Stimulated activated CD8-positive, alpha-beta memory T cell treated with anti-CD3 and anti-CD28 coated beads, Interleukin-4, amount 100 ng/mL, for 4 hours (primary cell): Measurements from ENCODE around the gene DCAF11.

ENCODE experiments used
- DNase-seq, 2 donors: peaks; one replicate each; pipeline ENCODE4 v3.0.0-alpha.2; 2020; ENCODE audit warnings: low read depth in 2 of 2, low spot score in 1 of 2

DCAF11 gene

GRCh38 chr14:24114532-24115421 is at the start of gene DCAF11, which contains the start of gene NRL:
DCAF11 (plus strand) TSS chr14:24114777; CDS start chr14:24115595, 818 bp downstream.
NRL (minus strand) TSS chr14:24114949; CDS start chr14:24082848, 32,101 bp downstream.
- DNase-seq, result peak; percentile 97 to 98

GRCh38 chr14:24064856-24065255 is 49.7 kb upstream of the DCAF11 start:
- DNase-seq, result no peak

- no peak for DNase-seq
Observed at GRCh38 chr14:24065408-24065807, 49.2 kb upstream of the DCAF11 start.

- DNase-seq, result no peak
Observed at GRCh38 chr14:24066496-24067132, 48.0 kb upstream of the DCAF11 start.

- no peak for DNase-seq
Observed at GRCh38 chr14:24067133-24068082, 47.2 kb upstream of the DCAF11 start.

GRCh38 chr14:24068711-24069410 is 45.7 kb upstream of the DCAF11 start:
- DNase-seq, result no peak

- no peak for DNase-seq
Observed at GRCh38 chr14:24069411-24069735, 45.2 kb upstream of the DCAF11 start.

- no peak for DNase-seq
Observed at GRCh38 chr14:24070285-24071143, 44.1 kb upstream of the DCAF11 start.

GRCh38 chr14:24071144-24071697 is 43.4 kb upstream of the DCAF11 start, which contains the start of gene CPNE6:
CPNE6 (plus strand) TSS chr14:24071562; CDS start chr14:24072937, 1,375 bp downstream.
- no peak for DNase-seq

- DNase-seq, result no peak
Observed at GRCh38 chr14:24071836-24072430, 42.6 kb upstream of the DCAF11 start.

- DNase-seq, result no peak
Observed at GRCh38 chr14:24072436-24072835, 42.1 kb upstream of the DCAF11 start.

GRCh38 chr14:24072881-24073877 is 41.4 kb upstream of the DCAF11 start:
- DNase-seq, result no peak

- DNase-seq, result no peak
Observed at GRCh38 chr14:24074625-24075484, 39.7 kb upstream of the DCAF11 start.

- no peak for DNase-seq
Observed at GRCh38 chr14:24075485-24076301, 38.9 kb upstream of the DCAF11 start.

- DNase-seq, result no peak
Observed at GRCh38 chr14:24076302-24076601, 38.3 kb upstream of the DCAF11 start.

- DNase-seq, result no peak
Observed at GRCh38 chr14:24077086-24077485, 37.5 kb upstream of the DCAF11 start.
